Activated gamma-delta T cell treated with anti-CD3 and anti-CD28 coated beads, Interleukin-2, amount 50 U/mL, for 16 hours (primary cell): ENCODE measurements around the gene CD8B.

ENCODE experiments used
- DNase-seq: peaks from one replicate; pipeline ENCODE4 v3.0.0-alpha.2; 2020; ENCODE audit warnings: low read depth

Gene CD8B

GRCh38 chr2:86794861-86795260, 66.8 kb downstream of the CD8B start:
- no peak for DNase-seq

- no peak for DNase-seq
These were observed 67.9 kb downstream of the CD8B start for GRCh38 chr2:86793752-86794151.

- no peak for DNase-seq
These were observed 70.1 kb downstream of the CD8B start for GRCh38 chr2:86791573-86791972.

GRCh38 chr2:86790676-86791572, 70.8 kb downstream of the CD8B start, which contains the start of gene CD8A:
Gene CD8A (minus strand): TSS chr2:86790913. CDS start chr2:86790825, 88 bp downstream.
- no peak for DNase-seq

GRCh38 chr2:86790134-86790675, 71.5 kb downstream of the CD8B start:
- no peak for DNase-seq

- DNase-seq, result no peak
These were observed 72.0 kb downstream of the CD8B start for GRCh38 chr2:86789687-86790133.

DNA sequence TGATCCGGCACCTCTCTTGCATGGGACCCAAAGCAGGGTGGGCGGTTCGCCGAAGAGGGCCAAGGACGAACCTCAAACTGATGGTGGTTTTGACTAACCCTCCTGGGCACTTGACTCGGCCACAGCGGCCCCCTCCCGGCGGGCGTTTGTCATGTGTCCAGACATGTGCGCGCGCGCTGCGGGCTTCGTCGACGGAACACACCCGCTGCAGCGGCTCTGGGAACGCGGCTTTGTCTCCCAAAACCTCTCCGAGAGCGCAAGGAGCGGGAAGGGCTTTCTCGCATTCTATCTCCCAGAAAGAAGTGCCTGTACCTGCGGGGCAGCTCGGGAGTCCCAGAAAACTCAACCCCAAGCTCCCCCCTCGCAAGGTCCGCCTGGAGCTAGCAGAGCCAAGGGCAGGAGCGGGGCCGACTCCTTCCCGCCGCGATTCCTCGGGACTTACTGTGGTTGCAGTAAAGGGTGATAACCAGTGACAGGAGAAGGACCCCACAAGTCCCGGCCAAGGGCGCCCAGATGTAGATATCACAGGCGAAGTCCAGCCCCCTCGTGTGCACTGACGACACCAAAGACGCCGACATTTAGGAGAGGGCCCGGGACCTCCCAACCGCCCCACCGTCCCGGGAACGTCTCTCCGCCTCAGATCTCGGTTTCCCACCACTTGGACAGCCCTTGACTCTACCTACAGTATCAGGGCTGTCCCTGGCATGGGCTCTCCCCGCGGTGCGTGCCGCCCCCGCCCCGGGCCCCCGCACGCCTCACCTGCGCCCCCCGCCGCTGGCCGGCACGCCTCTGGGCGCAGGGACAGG, 72.6 kb downstream of the CD8B start:
- DNase-seq, result no peak

DNA sequence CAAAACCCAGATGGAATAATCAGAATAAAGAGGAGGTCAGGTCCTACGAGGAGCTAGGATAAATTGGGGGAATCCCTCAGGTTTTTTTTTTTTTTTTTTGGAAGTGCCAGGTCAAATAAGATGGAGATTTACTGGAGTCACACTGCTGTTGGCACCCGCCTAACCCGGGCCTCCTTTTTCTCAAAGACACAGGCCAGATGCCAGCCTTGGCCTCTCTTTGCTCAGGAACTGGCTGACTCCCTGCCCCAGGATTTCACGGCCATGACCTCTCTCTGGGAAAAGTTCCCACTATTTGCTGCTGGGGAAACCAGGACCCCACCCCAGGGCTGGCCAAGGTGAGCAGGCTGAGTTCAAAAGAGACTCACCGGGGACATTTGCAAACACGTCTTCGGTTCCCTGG, 73.5 kb downstream of the CD8B start:
- no peak for DNase-seq

DNA sequence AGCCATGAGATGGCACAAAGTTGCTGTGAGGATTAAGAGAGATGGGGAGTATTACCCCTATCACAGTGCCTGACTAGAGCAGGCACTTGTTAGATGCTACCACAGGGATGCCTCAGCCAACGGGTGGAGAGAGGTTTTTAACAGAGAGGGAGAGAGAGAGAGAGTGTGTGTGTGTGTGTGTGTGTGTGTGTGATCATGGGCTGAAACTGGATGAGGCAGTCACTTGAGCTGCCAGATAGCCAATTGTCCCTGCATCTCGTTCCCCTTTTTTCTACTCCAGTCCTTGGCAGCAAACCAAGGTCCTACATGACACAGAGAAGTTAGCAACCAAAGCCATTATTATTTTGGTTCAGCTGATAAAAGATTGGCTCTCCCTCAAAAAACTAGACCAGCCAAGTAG, 74.0 kb downstream of the CD8B start:
- DNase-seq, result no peak

GRCh38 chr2:86786001-86786536, 75.6 kb downstream of the CD8B start:
- DNase-seq, result no peak

- DNase-seq, result no peak
These were observed 76.2 kb downstream of the CD8B start for GRCh38 chr2:86785456-86785855.

DNA sequence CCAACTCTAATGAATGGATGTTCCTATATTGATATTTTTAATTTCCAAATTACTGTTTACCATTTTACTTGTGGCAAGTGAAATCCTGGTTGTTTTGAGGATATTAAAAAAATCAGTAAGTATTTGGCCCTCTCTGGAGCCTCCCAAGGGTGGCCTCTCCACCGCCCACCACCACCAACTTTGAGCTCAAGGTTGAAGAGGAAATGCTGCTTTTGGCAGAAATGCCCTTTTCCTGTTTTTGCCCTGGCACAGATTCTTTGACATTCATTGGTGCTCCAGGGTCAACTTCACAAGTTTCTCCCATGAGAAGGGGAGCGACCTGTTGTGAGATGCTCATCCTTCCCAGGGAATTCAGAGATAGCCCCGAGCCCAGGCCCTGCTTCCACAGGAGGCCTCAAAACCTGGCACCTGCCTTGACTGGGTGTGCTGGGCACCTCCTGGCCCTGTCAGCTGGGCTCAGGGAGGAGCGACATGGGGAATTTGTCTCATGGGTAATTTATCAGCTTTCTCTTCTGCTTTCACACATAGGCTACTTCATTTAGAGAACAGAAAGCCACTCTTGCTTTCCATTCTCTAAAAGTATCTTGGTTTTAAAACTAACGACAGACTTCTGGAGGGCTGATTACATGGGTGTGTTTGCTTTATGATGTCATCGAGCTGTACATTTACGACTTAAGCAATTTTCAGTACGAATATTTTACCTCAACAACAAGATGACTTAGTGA, 77.9 kb downstream of the CD8B start:
- no peak for DNase-seq

- DNase-seq, result no peak
These were observed 78.9 kb downstream of the CD8B start for GRCh38 chr2:86782748-86783147.

DNA sequence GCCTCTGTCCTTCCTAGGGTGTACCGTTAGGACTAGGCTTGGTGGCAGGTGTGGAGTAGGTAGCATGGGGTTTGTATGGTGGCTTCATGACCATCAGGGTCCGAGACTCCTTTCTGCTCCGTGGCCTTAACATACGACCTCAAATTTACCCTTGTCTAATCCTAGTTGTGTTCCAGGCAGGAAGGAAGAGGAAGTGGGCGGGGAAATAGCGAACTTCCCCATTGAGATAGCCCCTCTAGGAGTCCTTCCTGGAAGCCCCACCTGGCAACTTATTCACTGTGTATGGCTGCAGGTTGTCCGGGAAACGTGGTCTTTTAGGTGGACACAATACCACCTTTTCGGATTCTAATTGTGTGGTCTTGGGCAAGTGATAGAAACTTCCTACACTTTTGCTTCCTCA, 80.3 kb downstream of the CD8B start:
- DNase-seq, result no peak

DNA sequence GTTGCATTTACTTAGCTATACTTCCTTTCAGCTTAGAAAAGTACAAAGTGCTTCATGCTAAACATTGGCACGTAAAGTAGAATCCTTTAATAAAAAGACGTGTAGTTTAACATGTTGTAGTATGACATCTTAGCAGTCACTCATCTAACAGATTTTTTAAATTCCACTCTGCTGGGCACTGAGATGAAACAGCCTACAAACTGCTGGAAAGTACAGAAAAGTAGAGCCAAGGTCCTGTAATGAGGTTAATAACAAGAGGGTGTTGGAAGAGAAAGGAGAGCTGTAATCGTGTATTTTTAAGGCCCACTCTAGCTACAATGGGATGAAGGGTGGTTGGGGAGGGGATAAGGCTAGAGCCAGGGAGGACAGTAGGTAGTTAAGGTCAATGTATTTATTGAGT, 81.7 kb downstream of the CD8B start:
- no peak for DNase-seq

GRCh38 chr2:86778957-86779356, 82.7 kb downstream of the CD8B start:
- no peak for DNase-seq

- DNase-seq, result no peak
These were observed 85.2 kb downstream of the CD8B start for GRCh38 chr2:86776532-86776931.

- DNase-seq, result no peak
These were observed 86.3 kb downstream of the CD8B start for GRCh38 chr2:86775338-86775737.

GRCh38 chr2:86774862-86775261, 86.8 kb downstream of the CD8B start:
- no peak for DNase-seq

GRCh38 chr2:86772611-86773010, 89.1 kb downstream of the CD8B start:
- DNase-seq, result no peak

GRCh38 chr2:86770816-86771301, 90.8 kb downstream of the CD8B start:
- no peak for DNase-seq

DNA sequence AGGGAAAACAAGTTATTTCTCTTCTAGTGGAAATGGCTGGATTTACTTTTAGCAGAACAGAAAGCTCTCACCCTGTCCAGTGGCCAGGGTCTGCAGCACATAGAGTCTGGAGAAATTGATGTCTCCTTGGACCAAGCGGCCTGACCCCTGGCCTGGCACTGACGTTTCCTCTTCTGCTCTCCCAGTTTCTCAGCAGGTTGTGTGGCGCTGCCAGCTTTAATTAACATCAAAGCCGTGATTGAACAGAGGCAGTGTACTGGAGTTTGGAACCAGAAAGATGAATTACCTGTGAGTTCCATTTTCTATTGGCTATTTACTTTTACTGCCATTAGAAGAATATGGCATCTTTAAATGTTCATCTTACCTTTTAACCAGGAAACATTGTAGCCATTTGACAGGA, 91.8 kb downstream of the CD8B start:
- DNase-seq, result no peak
